Caco-2 (cell line): ENCODE data around the gene PCNA. TPM values are rescaled to one million over a fixed set of nuclear protein-coding genes. Genes with fewer than 3 reads are reported as not detected.

Source experiments
- BruUV-seq: library from RNA; stranded (reverse); fragments of 400-500 nt; replicated peaks from 2 replicates; lab custom pipeline; 2021; lab: Mats Ljungman, UMichigan
- CTCF ChIA-PET: fragments of 300-600 bp; sonication (Branson Sonifier 250); formaldehyde crosslinking; loops from one replicate; lab custom pipeline; 2022; ENCODE audit warnings: antibody characterized with exemption; lab: Charles Lee
- POLR2A ChIA-PET: fragments of 300-600 bp; sonication (Branson Sonifier 250); formaldehyde crosslinking; loops from one replicate; lab custom pipeline; 2022; ENCODE audit warnings: antibody characterized with exemption; lab: Charles Lee
- DNase-seq, 2 experiments: peaks; one replicate each; pipeline versions ENCODE4 v3.0.0 to v3.0.0-alpha.2; 2020 to 2022
- H3K27me3 ChIP-seq: replicated peaks from 2 replicates; pipeline ENCODE4 v1.6.0; 2011; ENCODE audit warnings: low read length; ENCODE audit not compliant: control insufficient read depth, insufficient read depth
- H3K36me3 ChIP-seq: 2 replicates; pipeline ENCODE4 v1.5.1; 2011; ENCODE audit warnings: low read length; ENCODE audit not compliant: control insufficient read depth, insufficient read depth
- H3K4me1 ChIP-seq: fragments of 250-450 bp; sonication (Bioruptor Pico); 2 replicates; pipeline ENCODE4 v1.5.1; 2020; ENCODE audit warnings: mild to moderate bottlenecking
- H3K4me3 ChIP-seq: 2 replicates; pipeline ENCODE4 v1.5.1; 2011; ENCODE audit warnings: low read depth, mild to moderate bottlenecking, control low read depth, low read length
- H3K9me3 ChIP-seq: fragments of 250-450 bp; sonication (Bioruptor Pico); 2 replicates; pipeline ENCODE4 v1.5.1; 2020; ENCODE audit warnings: mild to moderate bottlenecking, moderate library complexity
- H3K27ac Mint-ChIP-seq: one replicate; pipeline ENCODE4 v1.8.0; 2022; ENCODE audit warnings: mixed read lengths; ENCODE audit not compliant: unreplicated experiment
- H3K27me3 Mint-ChIP-seq: one replicate; pipeline ENCODE4 v1.8.0; 2022; ENCODE audit warnings: mixed read lengths; ENCODE audit not compliant: insufficient read depth, unreplicated experiment
- H3K36me3 Mint-ChIP-seq: one replicate; pipeline ENCODE4 v1.8.0; 2022; ENCODE audit warnings: mild to moderate bottlenecking, mixed read lengths; ENCODE audit not compliant: insufficient read depth, unreplicated experiment
- H3K4me1 Mint-ChIP-seq: one replicate; pipeline ENCODE4 v1.8.0; 2022; ENCODE audit warnings: low read depth, mixed read lengths; ENCODE audit not compliant: unreplicated experiment
- H3K4me3 Mint-ChIP-seq: one replicate; pipeline ENCODE4 v1.8.0; 2022; ENCODE audit warnings: mild to moderate bottlenecking, moderate library complexity, mixed read lengths; ENCODE audit not compliant: unreplicated experiment
- H3K9me3 Mint-ChIP-seq: one replicate; pipeline ENCODE4 v1.8.0; 2022; ENCODE audit warnings: mixed read lengths; ENCODE audit not compliant: unreplicated experiment
- CTCF ChIP-seq, 2 experiments: fragments of 200-600 bp in 1 of 2; IDR thresholded peaks; 1 replicate in 1 of 2; 2 replicates in 1 of 2; pipeline versions ENCODE4 v1.5.1 to v1.8.0; 2011 to 2022; ENCODE audit warnings: antibody characterized with exemption in 1 of 2, control low read depth in 1 of 2, inconsistent platforms in 1 of 2, low read depth in 1 of 2, low read length in 1 of 2, mild to moderate bottlenecking in 1 of 2, moderate library complexity in 1 of 2; ENCODE audit not compliant: insufficient read depth in 1 of 2, severe bottlenecking in 1 of 2, unreplicated experiment in 1 of 2
- intact Hi-C: fragments of 100-400 bp; cut with micrococcal nuclease; formaldehyde crosslinking; loops from one replicate; pipeline ENCODE4 v1.10.0; 2022; ENCODE audit not compliant: unreplicated experiment
- total RNA-seq: library from RNA; stranded (reverse); gene quantifications from 2 replicates; pipeline ENCODE4 v1.2.3, GENCODE V29; 2022

PCNA gene
- total RNA-seq, 1 experiment from 2014 or later = 258 TPM

GRCh38 chr20:5150226-5151076 is 30.7 kb upstream of the PCNA start:
- ChIA-PET POLR2A (no interaction called here), CTCF (interaction anchor here (1.1 kb wide), 1 partner anchor 24 kb away, joined by 4 read pairs; the partner anchor contains the start of gene CDS2)
- no peaks in the 10 kb centered on the region for H3K9me3 ChIP-seq
- Mint-ChIP-seq H3K27ac (no peak overlapping the region), H3K9me3 (no peaks in the 10 kb centered on the region), H3K36me3 (peaks cover 5% of the 10 kb centered on the region), H3K4me1 (peaks cover 15% of the 10 kb centered on the region), H3K4me3 (no peak overlapping the region), H3K27me3 (no peaks in the 10 kb centered on the region)
- no peaks in the 10 kb centered on the region for H3K27me3 ChIP-seq
- intact Hi-C loops = loop anchor here (1.0 kb wide), 1 partner anchor 24 kb away; no protein-coding TSS in a partner anchor
- H3K36me3 ChIP-seq = no peaks in the 10 kb centered on the region
- peak in 1 of 2 experiments; percentile 10 for DNase-seq
- no peak overlapping the region for H3K4me3 ChIP-seq
- TF ChIP-seq CTCF (IDR thresholded peaks at IDR 0.05; ENCODE audit: insufficient read depth in 1 of 2, low read depth in 1 of 2, low read length in 1 of 2, severe bottlenecking in 1 of 2, unreplicated experiment in 1 of 2) = no peak
- no TSS peak for BruUV-seq
- peaks cover 27% of the 10 kb centered on the region for H3K4me1 ChIP-seq

GRCh38 chr20:5149892-5150225 is 30.1 kb upstream of the PCNA start:
- Histone ChIP-seq H3K4me3 (no peak overlapping the region), H3K9me3 (no peaks in the 10 kb centered on the region), H3K36me3 (no peaks in the 10 kb centered on the region), H3K4me1 (peaks cover 27% of the 10 kb centered on the region), H3K27me3 (no peaks in the 10 kb centered on the region)
- peaks cover 15% of the 10 kb centered on the region for H3K4me1 Mint-ChIP-seq
- intact Hi-C loops = loop anchor here (1.0 kb wide), 1 partner anchor 24 kb away; no protein-coding TSS in a partner anchor
- H3K27ac Mint-ChIP-seq = no peak overlapping the region
- DNase-seq = no peak
- H3K36me3 Mint-ChIP-seq = peaks cover 5% of the 10 kb centered on the region
- no peaks in the 10 kb centered on the region for H3K9me3 Mint-ChIP-seq
- no peak for TF ChIP-seq CTCF (IDR thresholded peaks at IDR 0.05; ENCODE audit: insufficient read depth in 1 of 2, low read depth in 1 of 2, low read length in 1 of 2, severe bottlenecking in 1 of 2, unreplicated experiment in 1 of 2)
- POLR2A ChIA-PET = no interaction called here
- H3K4me3 Mint-ChIP-seq = no peak overlapping the region
- CTCF ChIA-PET = interaction anchor here (1.1 kb wide), 1 partner anchor 23 kb away, joined by 4 read pairs; the partner anchor contains the start of gene CDS2
- H3K27me3 Mint-ChIP-seq = no peaks in the 10 kb centered on the region
- BruUV-seq = no TSS peak

- peaks cover 24% of the 10 kb centered on the region for H3K4me1 ChIP-seq
- ChIA-PET POLR2A (no interaction called here), CTCF (interaction anchor here (1.2 kb wide), 1 partner anchor 22 kb away, joined by 4 read pairs; the partner anchor contains the start of gene CDS2)
- H3K27me3 ChIP-seq = no peaks in the 10 kb centered on the region
- Mint-ChIP-seq H3K36me3 (peaks cover 5% of the 10 kb centered on the region), H3K27ac (no peak overlapping the region), H3K9me3 (no peaks in the 10 kb centered on the region), H3K27me3 (no peaks in the 10 kb centered on the region), H3K4me3 (no peak overlapping the region), H3K4me1 (peaks cover 11% of the 10 kb centered on the region)
- H3K9me3 ChIP-seq = no peaks in the 10 kb centered on the region
- H3K36me3 ChIP-seq = no peaks in the 10 kb centered on the region
- no peak for DNase-seq
- TF ChIP-seq CTCF (IDR thresholded peaks at IDR 0.05; ENCODE audit: insufficient read depth in 1 of 2, low read depth in 1 of 2, low read length in 1 of 2, severe bottlenecking in 1 of 2, unreplicated experiment in 1 of 2) = no peak
- BruUV-seq = no TSS peak
- intact Hi-C loops = no loop called here
- H3K4me3 ChIP-seq = no peak overlapping the region
Observed at GRCh38 chr20:5148581-5148980, 28.8 kb upstream of the PCNA start.
